HG03060 (cell line): ENCODE measurements around the gene SPATA25.
"Not testable (repeated sequence)": the region's sequence is repeated elsewhere in the genome, so short reads cannot be mapped to it uniquely, and the experiment has no call there.

Source experiments
- ATAC-seq: cut with Tn5 transposase; IDR thresholded peaks from one replicate; pipeline ENCODE4 v1.9.1; 2021; ENCODE audit warnings: low read depth, moderate number of reproducible peaks; ENCODE audit not compliant: unreplicated experiment

Gene SPATA25

DNA sequence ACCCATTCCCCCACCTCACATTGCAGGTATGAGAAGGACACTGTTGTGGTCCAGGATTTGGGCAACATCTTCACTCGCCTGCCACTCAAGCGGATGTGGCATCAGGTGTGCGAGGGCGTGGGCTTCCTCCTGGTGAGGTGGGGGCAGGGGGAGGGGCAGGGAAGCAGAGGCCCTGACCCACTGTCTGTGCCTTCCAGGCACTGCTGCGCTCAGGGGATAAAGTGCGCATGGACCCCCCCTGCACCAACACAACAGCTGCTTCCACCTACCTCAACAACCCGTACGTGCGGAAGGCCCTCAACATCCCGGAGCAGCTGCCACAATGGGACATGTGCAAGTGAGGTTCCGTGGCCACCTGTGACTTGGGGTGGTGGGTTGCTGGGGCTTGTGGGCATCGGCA lies 7.4 kb upstream of the SPATA25 start:
- no peak for ATAC-seq

GRCh38 chr20:45893831-45894230 lies 6.4 kb upstream of the SPATA25 start:
- ATAC-seq: no peak

GRCh38 chr20:45892828-45893500 lies 5.5 kb upstream of the SPATA25 start:
- ATAC-seq: no peak

GRCh38 chr20:45892049-45892825 lies 4.8 kb upstream of the SPATA25 start:
- ATAC-seq: no peak

GRCh38 chr20:45890985-45891983 lies 3.9 kb upstream of the SPATA25 start, which contains the start of the genes CTSA and NEURL2:
CTSA (plus strand) TSS chr20:45891335; CDS start chr20:45891569, 234 bp downstream.
NEURL2 (minus strand) TSS chr20:45891208; CDS start chr20:45890991, 217 bp downstream.
- peak; percentile 40 for ATAC-seq

GRCh38 chr20:45890077-45890984 lies 2.9 kb upstream of the SPATA25 start:
- ATAC-seq: no peak

DNA sequence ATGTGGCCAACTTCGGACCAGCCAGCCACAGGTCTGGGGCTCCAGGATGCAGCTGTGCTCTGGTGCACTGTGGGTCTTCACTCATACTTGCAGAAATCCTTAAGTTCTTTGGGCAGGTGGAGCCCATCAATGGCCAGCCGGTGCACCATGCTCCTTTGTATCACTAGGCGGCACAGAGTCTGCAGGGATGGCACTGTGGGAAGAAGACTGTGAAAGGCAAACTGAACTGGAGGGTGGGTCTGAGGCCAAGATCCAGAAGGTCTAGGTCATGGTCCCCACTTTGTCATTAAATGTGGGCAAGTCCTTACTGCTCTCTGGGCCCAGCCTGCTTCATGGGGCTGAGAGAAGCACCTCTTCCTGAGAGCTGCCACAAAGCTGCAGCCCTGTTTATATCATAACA lies 1.3 kb upstream of the SPATA25 start:
- ATAC-seq: no peak

DNA sequence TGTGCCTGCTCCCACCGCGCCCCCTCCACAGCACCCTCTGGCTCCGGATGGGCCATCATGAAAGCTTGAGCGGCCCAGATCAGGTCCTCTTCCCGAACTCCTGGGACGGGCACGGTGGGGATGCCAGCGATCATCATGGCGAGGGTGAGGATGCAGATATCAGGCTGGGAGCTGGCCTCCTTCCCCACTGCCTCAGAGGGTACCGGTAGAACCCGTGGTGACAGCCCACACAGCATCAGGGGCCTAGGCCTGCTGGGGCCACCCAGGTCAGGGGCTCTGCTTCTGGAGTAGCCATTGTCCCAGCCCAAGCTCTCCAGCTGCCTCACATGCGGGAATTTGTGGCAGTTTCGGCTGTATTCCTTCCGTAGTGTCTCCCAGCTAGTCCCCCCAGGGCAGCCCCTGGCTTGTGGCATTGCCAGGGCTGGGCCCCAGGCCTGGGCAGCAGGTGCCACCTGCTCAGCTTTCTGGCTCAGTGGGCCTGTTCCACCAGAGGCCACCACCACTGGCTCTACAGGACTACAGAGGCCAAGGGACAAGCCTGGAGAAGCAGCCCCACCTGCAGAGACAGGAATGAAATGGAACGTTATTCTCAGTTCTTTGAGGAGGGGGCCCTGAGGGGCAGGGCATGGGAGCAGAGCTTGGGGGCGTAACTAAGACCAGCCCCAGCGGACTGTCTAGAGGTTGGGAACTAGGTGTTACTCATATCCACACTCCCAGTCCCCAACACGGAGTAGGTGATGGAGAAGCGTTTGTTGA lies 654 bp downstream of the SPATA25 start:
- no peak for ATAC-seq

DNA sequence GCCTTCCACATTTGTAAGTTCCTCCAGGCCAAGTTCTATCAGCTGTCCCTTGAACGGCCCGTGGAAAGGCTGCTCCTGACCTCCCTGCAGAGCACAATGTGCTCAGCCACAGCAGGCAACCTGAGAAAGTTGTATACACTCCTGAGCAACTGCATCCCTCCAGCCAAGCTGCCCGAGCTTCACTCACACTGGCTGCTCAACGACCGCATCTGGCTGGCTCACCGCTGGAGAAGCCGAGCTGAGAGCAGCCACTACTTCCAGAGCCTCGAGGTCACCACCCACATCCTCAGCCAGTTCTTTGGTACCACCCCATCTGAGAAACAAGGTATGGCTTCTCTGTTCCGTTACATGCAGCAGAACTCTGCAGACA lies 4.3 kb downstream of the SPATA25 start:
- ATAC-seq: no peak

GRCh38 chr20:45882469-45883099 lies 4.8 kb downstream of the SPATA25 start:
- ATAC-seq: no peak

DNA sequence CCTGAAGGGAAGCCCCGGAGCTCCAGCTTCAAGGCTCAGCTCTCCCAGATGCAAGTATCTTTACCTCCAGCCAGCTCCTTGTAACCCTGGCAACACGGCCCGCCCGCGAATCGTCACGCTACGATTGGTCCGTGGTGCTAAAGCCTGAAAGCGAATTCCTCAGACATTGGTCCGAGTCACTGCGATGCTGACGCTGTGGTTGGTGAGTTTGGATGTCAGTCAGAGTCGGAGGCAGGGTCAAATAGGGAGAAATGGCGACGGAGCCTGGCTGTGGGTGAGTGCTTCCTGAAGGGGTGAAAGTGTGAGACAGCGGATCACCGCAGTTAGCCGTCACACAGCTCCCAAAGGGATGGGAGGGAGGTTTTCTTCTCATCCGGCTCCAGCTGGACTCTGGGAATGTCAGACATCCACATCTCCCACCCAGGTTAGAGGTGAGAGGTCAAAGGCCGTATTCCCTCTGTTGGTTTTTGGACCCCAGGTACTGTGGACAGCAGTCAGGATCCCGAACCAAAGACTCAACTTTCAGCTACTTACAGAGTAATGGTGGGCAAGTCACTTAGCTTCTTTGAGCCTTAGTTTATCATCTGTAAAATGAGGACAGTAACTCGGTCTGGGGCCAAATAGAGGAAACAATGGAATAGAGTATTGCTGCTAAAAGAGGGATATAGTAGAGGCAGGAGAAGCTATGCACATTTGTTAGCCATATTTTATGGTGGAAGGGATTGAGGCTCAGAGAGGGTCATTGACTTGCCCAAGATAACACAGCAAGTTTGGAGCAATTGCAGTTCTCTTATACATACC lies 6.2 kb downstream of the SPATA25 start, which contains the start of gene ZSWIM1:
ZSWIM1 (plus strand) TSS at position 240 of the 801 bp plus-strand sequence. CDS start 1,366 bp downstream, outside the sequence.
- ATAC-seq: peak; percentile 93

GRCh38 chr20:45878076-45878761 lies 9.2 kb downstream of the SPATA25 start:
- no peak for ATAC-seq

- no peak for ATAC-seq
Measured at GRCh38 chr20:45874576-45874975, 12.8 kb downstream of the SPATA25 start.

DNA sequence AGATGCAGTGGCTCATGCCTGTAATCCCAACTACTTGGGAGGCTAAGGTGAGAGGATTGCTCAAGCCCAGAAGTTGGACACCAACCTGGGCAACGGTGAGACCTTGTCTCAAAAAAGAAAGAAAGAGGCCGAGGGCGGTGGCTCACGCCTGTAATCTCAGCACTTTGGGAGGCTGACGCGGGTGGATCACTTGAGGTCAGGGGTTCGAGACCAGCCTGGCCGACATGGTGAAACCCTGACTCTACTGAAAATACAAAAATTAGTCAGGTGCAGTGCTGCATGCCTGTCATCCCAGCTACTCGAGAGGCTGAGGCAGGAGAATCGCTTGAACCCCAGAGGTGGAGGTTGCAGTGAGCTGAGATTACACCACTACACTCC lies 13.3 kb downstream of the SPATA25 start:
- not testable (repeated sequence) for ATAC-seq

DNA sequence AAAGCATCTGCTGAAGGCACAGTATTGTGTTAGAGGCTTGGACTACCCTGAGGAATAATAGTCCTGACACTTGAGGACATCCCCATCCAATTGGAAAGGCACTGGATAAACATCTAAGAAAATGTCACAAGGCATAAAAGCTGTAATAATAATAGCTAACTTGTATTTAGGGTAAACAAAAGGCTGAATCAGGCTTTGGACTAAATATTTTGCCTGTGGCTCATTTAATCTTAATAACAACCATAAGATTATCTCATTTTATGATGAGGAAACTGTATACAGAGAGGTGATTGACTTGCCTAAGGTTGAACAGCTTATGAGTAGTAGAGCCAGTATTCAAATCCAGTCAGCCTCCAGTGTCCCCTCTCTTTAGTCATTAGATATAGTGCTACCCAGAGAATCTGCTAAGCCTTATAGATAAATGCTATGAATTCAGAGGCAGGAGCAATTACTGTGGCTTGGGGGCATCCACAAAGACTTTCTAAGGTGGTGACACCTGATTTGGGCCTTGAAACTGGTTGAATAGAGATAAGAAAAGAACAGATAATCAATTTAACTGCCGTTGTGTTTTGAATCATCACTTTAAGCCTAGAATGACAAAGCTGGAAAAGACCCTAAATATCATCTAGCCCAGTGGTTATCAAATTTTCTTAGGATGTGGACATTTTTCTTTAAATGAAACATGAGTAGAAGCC lies 13.9 kb downstream of the SPATA25 start:
- ATAC-seq: no peak

DNA sequence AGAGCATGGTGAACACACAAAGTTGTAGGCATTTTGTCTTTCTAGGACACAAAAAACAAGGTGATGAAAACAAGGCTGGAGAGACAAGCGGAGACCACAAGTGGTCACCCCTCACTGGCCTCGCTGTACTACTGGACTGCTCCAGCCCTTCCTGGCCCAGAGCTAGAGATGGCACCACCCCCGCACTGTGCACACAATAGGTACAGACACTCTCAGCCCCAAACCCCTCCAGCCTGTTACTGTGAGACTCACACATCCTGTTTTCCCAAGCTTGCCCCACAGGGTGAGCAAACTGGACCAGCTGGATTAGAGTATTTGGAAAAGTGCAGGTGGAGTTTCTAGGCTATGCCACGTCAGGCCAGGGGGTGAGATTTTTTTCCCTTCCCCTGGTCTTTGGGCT lies 14.8 kb downstream of the SPATA25 start:
- ATAC-seq: no peak

DNA sequence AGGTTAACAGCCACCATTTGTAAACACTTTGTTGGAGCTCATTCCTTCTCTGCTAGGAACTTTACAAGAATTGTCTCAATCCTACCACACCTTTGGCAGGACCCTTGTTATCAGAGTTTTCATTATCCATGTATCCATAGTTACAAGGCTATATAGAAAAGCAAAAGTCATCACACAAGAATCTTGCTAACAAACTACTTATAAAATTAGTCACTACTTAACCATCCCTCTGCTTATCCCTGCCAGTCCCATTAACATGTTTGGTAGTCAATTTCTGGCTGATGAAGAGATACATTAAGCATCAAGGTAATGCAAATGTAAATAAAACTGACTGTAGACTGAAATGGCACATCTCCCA lies 19.6 kb downstream of the SPATA25 start:
- no peak for ATAC-seq
